Measurements from ENCODE around the gene NAT16. TPM values are rescaled to one million over a fixed set of nuclear protein-coding genes. Genes with fewer than 3 reads are reported as not detected.
A peak's percentile ranks its signal among the peaks of the same experiment; 100 is the strongest.

Gene NAT16
- total and polyA plus RNA-seq, 2 of the 13 experiments (the other 11 are each of a cell fraction or from before 2014, with no cell fraction given), result 0.04 TPM; not detected in 1

GRCh38 chr7:101137651-101138212 lies 42.4 kb downstream of the NAT16 start (continued):
- TF ChIP-seq ZNF501 (CRISPR knock-in tag; IDR thresholded peaks at IDR 0.05) (0 out of 2 replicates have a peak, but pooled peaks have one; percentile 32), HNRNPUL1 (IDR thresholded peaks at IDR 0.05; ENCODE audit: low read depth, low read length) (no peak), SAP130 (CRISPR knock-in tag; IDR thresholded peaks at IDR 0.05; ENCODE audit: low read depth) (peak; percentile 14), REPIN1 (CRISPR knock-in tag; IDR thresholded peaks at IDR 0.05; ENCODE audit: borderline replicate concordance, low read depth) (no peak), ZSCAN5A (CRISPR knock-in tag; IDR thresholded peaks at IDR 0.05; ENCODE audit: borderline replicate concordance) (no peak), ZNF446 (CRISPR knock-in tag; IDR thresholded peaks at IDR 0.05) (0 out of 2 replicates have a peak, but pooled peaks have one; percentile 18), ZNF124 (CRISPR knock-in tag; IDR thresholded peaks at IDR 0.05) (no peak), PATZ1 (CRISPR knock-in tag; IDR thresholded peaks at IDR 0.05) (no peak), FOXK1 (CRISPR knock-in tag; IDR thresholded peaks at IDR 0.05; ENCODE audit: borderline replicate concordance, low read depth) (no peak), ZNF460 (CRISPR knock-in tag; IDR thresholded peaks at IDR 0.05; ENCODE audit: borderline replicate concordance) (no peak), MLLT10 (CRISPR knock-in tag; IDR thresholded peaks at IDR 0.05) (no peak), CENPX (CRISPR knock-in tag; IDR thresholded peaks at IDR 0.05) (no peak), ZSCAN12 (CRISPR knock-in tag; IDR thresholded peaks at IDR 0.05) (no peak), ZNF816 (CRISPR knock-in tag; IDR thresholded peaks at IDR 0.05; ENCODE audit: borderline replicate concordance) (no peak), MAF1 (CRISPR knock-in tag; IDR thresholded peaks at IDR 0.05; ENCODE audit: borderline replicate concordance) (no peak), EHMT2 (IDR thresholded peaks at IDR 0.05; ENCODE audit: borderline replicate concordance, low read depth, low read length) (no peak), CHD4 (IDR thresholded peaks at IDR 0.05; ENCODE audit: borderline replicate concordance, low read length) (no peak)
- TF ChIP-seq, protein P1, sequence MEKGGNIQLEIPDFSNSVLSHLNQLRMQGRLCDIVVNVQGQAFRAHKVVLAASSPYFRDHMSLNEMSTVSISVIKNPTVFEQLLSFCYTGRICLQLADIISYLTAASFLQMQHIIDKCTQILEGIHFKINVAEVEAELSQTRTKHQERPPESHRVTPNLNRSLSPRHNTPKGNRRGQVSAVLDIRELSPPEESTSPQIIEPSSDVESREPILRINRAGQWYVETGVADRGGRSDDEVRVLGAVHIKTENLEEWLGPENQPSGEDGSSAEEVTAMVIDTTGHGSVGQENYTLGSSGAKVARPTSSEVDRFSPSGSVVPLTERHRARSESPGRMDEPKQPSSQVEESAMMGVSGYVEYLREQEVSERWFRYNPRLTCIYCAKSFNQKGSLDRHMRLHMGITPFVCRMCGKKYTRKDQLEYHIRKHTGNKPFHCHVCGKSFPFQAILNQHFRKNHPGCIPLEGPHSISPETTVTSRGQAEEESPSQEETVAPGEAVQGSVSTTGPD (CRISPR knock-in tag; IDR thresholded peaks at IDR 0.05), result no peak
- TF ChIP-seq, protein P2, sequence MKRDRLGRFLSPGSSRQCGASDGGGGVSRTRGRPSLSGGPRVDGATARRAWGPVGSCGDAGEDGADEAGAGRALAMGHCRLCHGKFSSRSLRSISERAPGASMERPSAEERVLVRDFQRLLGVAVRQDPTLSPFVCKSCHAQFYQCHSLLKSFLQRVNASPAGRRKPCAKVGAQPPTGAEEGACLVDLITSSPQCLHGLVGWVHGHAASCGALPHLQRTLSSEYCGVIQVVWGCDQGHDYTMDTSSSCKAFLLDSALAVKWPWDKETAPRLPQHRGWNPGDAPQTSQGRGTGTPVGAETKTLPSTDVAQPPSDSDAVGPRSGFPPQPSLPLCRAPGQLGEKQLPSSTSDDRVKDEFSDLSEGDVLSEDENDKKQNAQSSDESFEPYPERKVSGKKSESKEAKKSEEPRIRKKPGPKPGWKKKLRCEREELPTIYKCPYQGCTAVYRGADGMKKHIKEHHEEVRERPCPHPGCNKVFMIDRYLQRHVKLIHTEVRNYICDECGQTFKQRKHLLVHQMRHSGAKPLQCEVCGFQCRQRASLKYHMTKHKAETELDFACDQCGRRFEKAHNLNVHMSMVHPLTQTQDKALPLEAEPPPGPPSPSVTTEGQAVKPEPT (CRISPR knock-in tag; IDR thresholded peaks at IDR 0.05; ENCODE audit: low read depth), result no peak
- TF ChIP-seq, protein P3, sequence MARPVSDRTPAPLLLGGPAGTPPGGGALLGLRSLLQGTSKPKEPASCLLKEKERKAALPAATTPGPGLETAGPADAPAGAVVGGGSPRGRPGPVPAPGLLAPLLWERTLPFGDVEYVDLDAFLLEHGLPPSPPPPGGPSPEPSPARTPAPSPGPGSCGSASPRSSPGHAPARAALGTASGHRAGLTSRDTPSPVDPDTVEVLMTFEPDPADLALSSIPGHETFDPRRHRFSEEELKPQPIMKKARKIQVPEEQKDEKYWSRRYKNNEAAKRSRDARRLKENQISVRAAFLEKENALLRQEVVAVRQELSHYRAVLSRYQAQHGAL (CRISPR knock-in tag; IDR thresholded peaks at IDR 0.05; ENCODE audit: not compliant biosample characterization), result no peak
